Esophagus (tissue), 2 donors: ENCODE results near the gene RABGEF1. TPM values are rescaled to one million over a fixed set of nuclear protein-coding genes. Genes with fewer than 3 reads are reported as not detected.
"Not testable (repeated sequence)": the region's sequence is repeated elsewhere in the genome, so short reads cannot be mapped to it uniquely, and the experiment has no call there.

ENCODE experiments used
- H3K27ac ChIP-seq, 2 donors: one replicate each; pipeline ENCODE4 v1.5.1; 2013; ENCODE audit warnings: low read depth in 2 of 2, mild to moderate bottlenecking in 2 of 2, inconsistent platforms in 1 of 2, low read length in 1 of 2, moderate library complexity in 1 of 2
- H3K27me3 ChIP-seq, 2 donors: one replicate each; pipeline ENCODE4 v1.6.1; 2013; ENCODE audit warnings: low read length in 2 of 2, control low read depth in 1 of 2, mild to moderate bottlenecking in 1 of 2; ENCODE audit not compliant: insufficient read depth in 2 of 2, control insufficient read depth in 1 of 2
- H3K36me3 ChIP-seq, 2 donors: one replicate each; pipeline ENCODE4 v1.6.1; 2013; ENCODE audit warnings: low read length in 1 of 2; ENCODE audit not compliant: control insufficient read depth in 2 of 2, insufficient read depth in 2 of 2
- H3K4me1 ChIP-seq, 2 donors: one replicate each; pipeline ENCODE4 v1.6.1; 2013; ENCODE audit warnings: low read length in 1 of 2; ENCODE audit not compliant: control insufficient read depth in 2 of 2, insufficient read depth in 2 of 2
- H3K4me3 ChIP-seq, 2 donors: one replicate each; pipeline ENCODE4 v1.5.1; 2013; ENCODE audit warnings: low read length in 2 of 2, mild to moderate bottlenecking in 2 of 2, low read depth in 1 of 2, moderate library complexity in 1 of 2
- H3K9me3 ChIP-seq, 2 donors: one replicate each; pipeline ENCODE4 v1.6.1; 2013; ENCODE audit warnings: mild to moderate bottlenecking in 2 of 2, low read depth in 1 of 2, low read length in 1 of 2, moderate library complexity in 1 of 2; ENCODE audit not compliant: control insufficient read depth in 2 of 2, insufficient read depth in 1 of 2
- WGBS, 2 donors: extraction: QIAGEN DNeasy Blood & Tissue Kit; methylation state at CpG; one replicate each; pipeline ENCODE4 v1.1.7; 2013; 5-methylcytosine and 5-hydroxymethylcytosine counted together
- polyA plus RNA-seq, 2 donors: library from polyadenylated mRNA; stranded (reverse); fragments of 200-250 nt; gene quantifications; one replicate each; pipeline ENCODE4 v1.2.3, GENCODE V29; 2013
- donor health status: healthy with polysubstance abuse.
- donor health status: Bipolar disorder and iron deficiency.

The RABGEF1 gene
- polyA plus RNA-seq, 2 donors, result 18.5 to 21.3 TPM

GRCh38 chr7:66756889-66757288, 16.4 kb downstream of the RABGEF1 start:
- no peaks in the 10 kb centered on the region for H3K9me3 ChIP-seq
- no peak overlapping the region for H3K27ac ChIP-seq
- no peaks in the 10 kb centered on the region for H3K36me3 ChIP-seq
- no peaks in the 10 kb centered on the region for H3K4me1 ChIP-seq
- no peaks in the 10 kb centered on the region for H3K27me3 ChIP-seq
- H3K4me3 ChIP-seq, result no peak overlapping the region

GRCh38 chr7:66757939-66758338, 17.4 kb downstream of the RABGEF1 start:
- Histone ChIP-seq H3K27me3 (no peaks in the 10 kb centered on the region), H3K4me1 (no peaks in the 10 kb centered on the region), H3K9me3 (no peaks in the 10 kb centered on the region), H3K27ac (no peak overlapping the region), H3K4me3 (no peak overlapping the region), H3K36me3 (no peaks in the 10 kb centered on the region)
- WGBS, 2 donors, result 84 to 86% methylated on average over 6 of the region's 6 CpGs

GRCh38 chr7:66758950-66759628, 18.6 kb downstream of the RABGEF1 start:
- Histone ChIP-seq H3K9me3 (no peaks in the 10 kb centered on the region), H3K36me3 (no peaks in the 10 kb centered on the region), H3K27ac (no peak overlapping the region), H3K4me1 (no peaks in the 10 kb centered on the region), H3K27me3 (no peaks in the 10 kb centered on the region), H3K4me3 (no peak overlapping the region)
- WGBS, 2 donors, result 85 to 86% methylated on average over 9 of the region's 9 CpGs

- H3K27me3 ChIP-seq, H3K27ac ChIP-seq, H3K4me1 ChIP-seq, H3K4me3 ChIP-seq, H3K9me3 ChIP-seq, H3K36me3 ChIP-seq: not testable (repeated sequence)
- 95 to 96% methylated on average over 3 of the region's 3 CpGs for WGBS, 2 donors
Observed at GRCh38 chr7:66763183-66763582, 22.6 kb downstream of the RABGEF1 start.

GRCh38 chr7:66763633-66764355, 23.3 kb downstream of the RABGEF1 start:
- not testable (repeated sequence) for H3K9me3 ChIP-seq, H3K36me3 ChIP-seq, H3K4me1 ChIP-seq, H3K4me3 ChIP-seq, H3K27ac ChIP-seq, H3K27me3 ChIP-seq
- 79 to 82% methylated on average over 3 of the region's 3 CpGs for WGBS, 2 donors

- not testable (repeated sequence) for H3K4me1 ChIP-seq, H3K27me3 ChIP-seq, H3K27ac ChIP-seq, H3K9me3 ChIP-seq, H3K4me3 ChIP-seq, H3K36me3 ChIP-seq
- WGBS, 2 donors, result 75% methylated on average over 1 of the region's 1 CpG; no CpG with 5 or more reads in 1 of the 2 donors
Observed at GRCh38 chr7:66764905-66765304, 24.4 kb downstream of the RABGEF1 start.

- not testable (repeated sequence) for H3K4me3 ChIP-seq, H3K9me3 ChIP-seq, H3K27ac ChIP-seq, H3K4me1 ChIP-seq, H3K27me3 ChIP-seq, H3K36me3 ChIP-seq
- WGBS, 2 donors, result 37 to 62% methylated on average over 5 to 6 of the region's 6 CpGs
Observed at GRCh38 chr7:66765322-66766025, 24.9 kb downstream of the RABGEF1 start.

GRCh38 chr7:66766041-66766440, 25.5 kb downstream of the RABGEF1 start:
- Histone ChIP-seq H3K27me3 (no peaks in the 10 kb centered on the region), H3K4me3 (no peak overlapping the region), H3K9me3 (no peaks in the 10 kb centered on the region), H3K27ac (no peak overlapping the region), H3K4me1 (no peaks in the 10 kb centered on the region), H3K36me3 (no peaks in the 10 kb centered on the region)
- WGBS, 2 donors, result 93 to 97% methylated on average over 5 of the region's 5 CpGs

- not testable (repeated sequence) for H3K27ac ChIP-seq, H3K4me1 ChIP-seq, H3K4me3 ChIP-seq, H3K9me3 ChIP-seq, H3K27me3 ChIP-seq, H3K36me3 ChIP-seq
Observed at GRCh38 chr7:66767486-66767885, 27.0 kb downstream of the RABGEF1 start.
